IPS DF 6.9 (cell line): ENCODE data around the gene SLC35G1.

Experiments used
- DNase-seq: peaks from one replicate; pipeline ENCODE4 v3.0.0-alpha.2; 2013; ENCODE audit warnings: low read depth, low spot score
- H3K27ac ChIP-seq: one replicate; pipeline ENCODE4 v1.5.1; 2013; ENCODE audit warnings: low read length, control low read depth
- H3K27me3 ChIP-seq: 2 replicates; pipeline ENCODE4 v1.6.1; 2013; ENCODE audit warnings: mild to moderate bottlenecking, low read length; ENCODE audit not compliant: control insufficient read depth, insufficient read depth
- H3K36me3 ChIP-seq: 2 replicates; pipeline ENCODE4 v1.6.1; 2013; ENCODE audit warnings: low read length; ENCODE audit not compliant: control insufficient read depth, insufficient read depth
- H3K4me1 ChIP-seq: 2 replicates; pipeline ENCODE4 v1.6.1; 2013; ENCODE audit warnings: low read length; ENCODE audit not compliant: control insufficient read depth, insufficient read depth
- H3K4me3 ChIP-seq: 2 replicates; pipeline ENCODE4 v1.5.1; 2013; ENCODE audit warnings: mild to moderate bottlenecking, low read length
- H3K9me3 ChIP-seq: 2 replicates; pipeline ENCODE4 v1.6.1; 2013; ENCODE audit warnings: low read length, inconsistent platforms; ENCODE audit not compliant: control insufficient read depth, insufficient read depth
- WGBS: extraction: QIAGEN DNeasy Blood & Tissue Kit; methylation state at CpG from one replicate; pipeline ENCODE4 v1.1.7; 2013; ENCODE audit warnings: mixed read lengths, missing lambda C conversion rate; ENCODE audit not compliant: insufficient read length, insufficient coverage; 5-methylcytosine and 5-hydroxymethylcytosine counted together

SLC35G1 gene

DNA sequence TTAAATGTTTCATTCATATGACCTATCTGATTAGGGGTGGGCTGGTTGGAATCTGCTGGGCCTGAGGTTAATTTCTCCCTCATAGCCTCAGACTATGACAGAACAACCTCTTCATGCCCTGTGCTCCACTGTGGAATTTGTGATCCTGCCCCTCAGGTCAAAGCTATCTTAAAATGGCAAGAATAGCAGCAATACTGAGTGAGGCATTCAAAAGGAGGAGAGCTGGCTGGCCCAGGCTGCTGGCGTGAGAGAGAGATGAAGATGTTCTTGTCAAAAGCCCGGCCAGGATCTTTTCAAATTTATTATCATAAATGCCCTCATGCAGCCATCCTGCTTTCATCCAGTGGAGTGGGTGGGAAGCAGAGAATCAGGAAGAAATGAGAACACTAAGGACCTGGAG is 58.1 kb downstream of the SLC35G1 start:
- H3K4me1 ChIP-seq: no peaks in the 10 kb centered on the region
- no peaks in the 10 kb centered on the region for H3K36me3 ChIP-seq
- no peak for DNase-seq
- no peak overlapping the region for H3K4me3 ChIP-seq
- H3K9me3 ChIP-seq: no peaks in the 10 kb centered on the region
- H3K27me3 ChIP-seq: no peaks in the 10 kb centered on the region
- WGBS: no CpG with 5 or more reads among the region's 2 CpGs
- H3K27ac ChIP-seq: no peak overlapping the region
